Measurements from ENCODE around the gene MARCHF5. TPM values are rescaled to one million over a fixed set of nuclear protein-coding genes. Genes with fewer than 3 reads are reported as not detected.
A peak's percentile ranks its signal among the peaks of the same experiment; 100 is the strongest.
"Not testable (repeated sequence)": the region's sequence is repeated elsewhere in the genome, so short reads cannot be mapped to it uniquely, and the experiment has no call there.

Gene MARCHF5
- total and polyA plus RNA-seq, 10 of the 15 experiments (the other 5 are each of a cell fraction or from before 2014, with no cell fraction given): 4.8 to 46.8 (median 19.0) TPM

DNA sequence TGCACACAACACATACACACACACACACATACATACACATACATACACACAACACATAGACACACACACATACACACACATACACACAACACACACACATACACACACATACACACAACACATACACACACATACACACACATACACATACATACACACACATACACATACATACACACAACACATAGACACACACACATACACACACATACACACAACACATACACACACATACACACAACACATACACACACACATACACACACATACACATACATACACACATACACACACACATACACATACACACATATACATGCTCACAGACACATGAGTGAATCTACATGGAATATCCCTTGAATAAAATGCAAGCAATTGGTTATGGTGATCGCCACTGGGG lies 102.2 kb downstream of the MARCHF5 start:
- H3K9ac ChIP-seq (ENCODE audit: control insufficient read depth, insufficient read depth, low read length); H3K27ac ChIP-seq (ENCODE audit: control insufficient read depth, insufficient read depth); in situ Hi-C loops (cut with MboI); FAIRE-seq; H3K27me3 ChIP-seq (replicated peaks in 1 of 2; ENCODE audit: control insufficient read depth in 2 of 2, insufficient read depth in 2 of 2, low read length in 1 of 2); BruUV-seq (replicated peaks); POLR2A ChIA-PET; H3K36me3 ChIP-seq (ENCODE audit: control insufficient read depth in 2 of 2, insufficient read depth in 2 of 2, low read length in 1 of 2); ATAC-seq; DNase-seq (ENCODE audit: low read depth, low spot score); intact Hi-C loops (cut with micrococcal nuclease; ENCODE audit: unreplicated experiment); RAD21 ChIA-PET (ENCODE audit: unreplicated experiment); H3K79me2 ChIP-seq (ENCODE audit: control insufficient read depth, insufficient read depth, low read length); H3K9me3 ChIP-seq (replicated peaks; ENCODE audit: control insufficient read depth, insufficient read depth, low read length); CTCF ChIA-PET; H3K4me3 ChIP-seq; H3K4me1 ChIP-seq (ENCODE audit: control insufficient read depth, insufficient read depth, low read length); H2AFZ ChIP-seq (ENCODE audit: control insufficient read depth, low read depth, low read length); H4K20me1 ChIP-seq (ENCODE audit: control insufficient read depth, insufficient read depth); H3K4me2 ChIP-seq (ENCODE audit: control insufficient read depth, insufficient read depth): not testable (repeated sequence)
- SMC1A ChIA-PET (ENCODE audit: uncharacterized antibody, unreplicated experiment): interaction anchor here (1.2 kb wide), 1 partner anchor 10 kb away, joined by 3 read pairs; no protein-coding TSS in a partner anchor
- WGBS (ENCODE audit: insufficient coverage, insufficient replicate concordance, low lambda C conversion rate, missing lambda C conversion rate): 67% methylated on average over 1 of the region's 1 CpG
- TF ChIP-seq, protein P1, sequence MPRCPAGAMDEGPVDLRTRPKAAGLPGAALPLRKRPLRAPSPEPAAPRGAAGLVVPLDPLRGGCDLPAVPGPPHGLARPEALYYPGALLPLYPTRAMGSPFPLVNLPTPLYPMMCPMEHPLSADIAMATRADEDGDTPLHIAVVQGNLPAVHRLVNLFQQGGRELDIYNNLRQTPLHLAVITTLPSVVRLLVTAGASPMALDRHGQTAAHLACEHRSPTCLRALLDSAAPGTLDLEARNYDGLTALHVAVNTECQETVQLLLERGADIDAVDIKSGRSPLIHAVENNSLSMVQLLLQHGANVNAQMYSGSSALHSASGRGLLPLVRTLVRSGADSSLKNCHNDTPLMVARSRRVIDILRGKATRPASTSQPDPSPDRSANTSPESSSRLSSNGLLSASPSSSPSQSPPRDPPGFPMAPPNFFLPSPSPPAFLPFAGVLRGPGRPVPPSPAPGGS (IDR thresholded peaks at IDR 0.05; ENCODE audit: borderline replicate concordance, insufficient read depth, low read depth, low read length, poor library complexity, severe bottlenecking): peak; percentile 72

DNA sequence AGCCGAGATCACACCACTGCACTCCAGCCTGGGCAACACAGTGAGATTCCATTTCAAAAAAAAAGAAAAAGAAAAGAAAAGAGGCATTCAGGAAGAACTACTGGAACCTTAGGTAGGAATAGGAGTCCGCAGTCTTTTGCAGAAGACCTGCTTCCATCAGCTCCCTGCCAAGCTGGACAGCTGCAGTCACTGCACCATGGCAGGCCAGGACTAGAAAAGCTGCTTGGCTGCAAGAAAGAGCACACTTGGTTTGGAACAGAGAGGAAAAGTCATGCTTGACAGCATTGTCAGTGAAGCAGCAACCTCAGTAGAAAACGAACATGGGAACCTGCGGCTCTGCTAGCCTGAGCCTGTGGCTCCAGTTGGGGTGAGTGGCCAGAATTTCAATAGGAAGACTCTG lies 104.3 kb downstream of the MARCHF5 start:
- no peaks in the 10 kb centered on the region for H3K4me1 ChIP-seq (ENCODE audit: control insufficient read depth, insufficient read depth, low read length)
- H2AFZ ChIP-seq (ENCODE audit: control insufficient read depth, low read depth, low read length): no peak overlapping the region
- H3K4me3 ChIP-seq: no peak overlapping the region
- POLR2A ChIA-PET: no interaction called here
- CTCF ChIA-PET: no interaction called here
- no peak overlapping the region for H3K4me2 ChIP-seq (ENCODE audit: control insufficient read depth, insufficient read depth)
- SMC1A ChIA-PET (ENCODE audit: uncharacterized antibody, unreplicated experiment): interaction anchor here (0.7 kb wide), 1 partner anchor 71 kb away, joined by 3 read pairs; no protein-coding TSS in a partner anchor
- H3K9ac ChIP-seq (ENCODE audit: control insufficient read depth, insufficient read depth, low read length): no peak overlapping the region
- DNase-seq (ENCODE audit: low read depth, low spot score): no peak
- TF ChIP-seq ZSCAN29 (IDR thresholded peaks at IDR 0.05) (no peak), SMAD5 (IDR thresholded peaks at IDR 0.05; ENCODE audit: low read depth) (no peak), LARP7 (IDR thresholded peaks at IDR 0.05) (no peak), YY1 (IDR thresholded peaks at IDR 0.05; ENCODE audit: low read depth, low read length) (no peak), CREB1 (IDR thresholded peaks at IDR 0.05; ENCODE audit: low read depth) (no peak), FOXM1 (IDR thresholded peaks at IDR 0.05; ENCODE audit: low read depth, low read length) (no peak), BCL11A (IDR thresholded peaks at IDR 0.05; ENCODE audit: low read depth, low read length) (no peak), RAD51 (IDR thresholded peaks at IDR 0.05) (no peak), ETV6 (conservative IDR thresholded peaks at IDR 0.05 in 1 of 2, IDR thresholded peaks at IDR 0.05 in 1 of 2; ENCODE audit: borderline replicate concordance in 1 of 2, low read depth in 1 of 2) (no peak), EED (IDR thresholded peaks at IDR 0.05; ENCODE audit: low read depth) (no peak)
- TF ChIP-seq, protein P2, sequence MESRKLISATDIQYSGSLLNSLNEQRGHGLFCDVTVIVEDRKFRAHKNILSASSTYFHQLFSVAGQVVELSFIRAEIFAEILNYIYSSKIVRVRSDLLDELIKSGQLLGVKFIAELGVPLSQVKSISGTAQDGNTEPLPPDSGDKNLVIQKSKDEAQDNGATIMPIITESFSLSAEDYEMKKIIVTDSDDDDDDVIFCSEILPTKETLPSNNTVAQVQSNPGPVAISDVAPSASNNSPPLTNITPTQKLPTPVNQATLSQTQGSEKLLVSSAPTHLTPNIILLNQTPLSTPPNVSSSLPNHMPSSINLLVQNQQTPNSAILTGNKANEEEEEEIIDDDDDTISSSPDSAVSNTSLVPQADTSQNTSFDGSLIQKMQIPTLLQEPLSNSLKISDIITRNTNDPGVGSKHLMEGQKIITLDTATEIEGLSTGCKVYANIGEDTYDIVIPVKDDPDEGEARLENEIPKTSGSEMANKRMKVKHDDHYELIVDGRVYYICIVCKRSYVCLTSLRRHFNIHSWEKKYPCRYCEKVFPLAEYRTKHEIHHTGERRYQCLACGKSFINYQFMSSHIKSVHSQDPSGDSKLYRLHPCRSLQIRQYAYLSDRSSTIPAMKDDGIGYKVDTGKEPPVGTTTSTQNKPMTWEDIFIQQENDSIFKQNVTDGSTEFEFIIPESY (IDR thresholded peaks at IDR 0.05): no peak
- TF ChIP-seq, protein P3, sequence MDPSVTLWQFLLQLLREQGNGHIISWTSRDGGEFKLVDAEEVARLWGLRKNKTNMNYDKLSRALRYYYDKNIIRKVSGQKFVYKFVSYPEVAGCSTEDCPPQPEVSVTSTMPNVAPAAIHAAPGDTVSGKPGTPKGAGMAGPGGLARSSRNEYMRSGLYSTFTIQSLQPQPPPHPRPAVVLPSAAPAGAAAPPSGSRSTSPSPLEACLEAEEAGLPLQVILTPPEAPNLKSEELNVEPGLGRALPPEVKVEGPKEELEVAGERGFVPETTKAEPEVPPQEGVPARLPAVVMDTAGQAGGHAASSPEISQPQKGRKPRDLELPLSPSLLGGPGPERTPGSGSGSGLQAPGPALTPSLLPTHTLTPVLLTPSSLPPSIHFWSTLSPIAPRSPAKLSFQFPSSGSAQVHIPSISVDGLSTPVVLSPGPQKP (IDR thresholded peaks at IDR 0.05; ENCODE audit: low read depth, low read length): no peak
- no peaks in the 10 kb centered on the region for H3K27me3 ChIP-seq (replicated peaks in 1 of 2; ENCODE audit: control insufficient read depth in 2 of 2, insufficient read depth in 2 of 2, low read length in 1 of 2)
- no peaks in the 10 kb centered on the region for H3K9me3 ChIP-seq (replicated peaks; ENCODE audit: control insufficient read depth, insufficient read depth, low read length)
- in situ Hi-C loops (cut with MboI) (no loop called here), intact Hi-C loops (cut with micrococcal nuclease; ENCODE audit: unreplicated experiment) (no loop called here)
- no TSS peak for BruUV-seq (replicated peaks)
- H3K36me3 ChIP-seq (ENCODE audit: control insufficient read depth in 2 of 2, insufficient read depth in 2 of 2, low read length in 1 of 2): no peaks in the 10 kb centered on the region
- 57% methylated on average over 4 of the region's 4 CpGs for WGBS (ENCODE audit: insufficient coverage, insufficient replicate concordance, low lambda C conversion rate, missing lambda C conversion rate)
- H3K27ac ChIP-seq (ENCODE audit: control insufficient read depth, insufficient read depth): no peak overlapping the region
- FAIRE-seq: no peak
- RAD21 ChIA-PET (ENCODE audit: unreplicated experiment): interaction anchor here (1.5 kb wide), 1 partner anchor 308 kb away, joined by 6 read pairs; no protein-coding TSS in a partner anchor
- ATAC-seq: no peak
- H3K79me2 ChIP-seq (ENCODE audit: control insufficient read depth, insufficient read depth, low read length): no peaks in the 10 kb centered on the region
- no peaks in the 10 kb centered on the region for H4K20me1 ChIP-seq (ENCODE audit: control insufficient read depth, insufficient read depth)

Measured in GM12878 (cell line).